ENCODE measurements around the gene MUS81. TPM values are rescaled to one million over a fixed set of nuclear protein-coding genes. Genes with fewer than 3 reads are reported as not detected.

MUS81 gene
- total and polyA plus RNA-seq, 2 of the 4 experiments (the other 2 are of a cell fraction), result 23.7 to 47.9 TPM

- H3K4me2 ChIP-seq (ENCODE audit: low read depth, low read length), result no peak overlapping the region
- H3K27me3 ChIP-seq (ENCODE audit: control insufficient read depth, insufficient read depth, low read length), result no peaks in the 10 kb centered on the region
- no TSS peak for BruUV-seq (replicated peaks)
- no peak overlapping the region for H2BK15ac ChIP-seq (ENCODE audit: low read depth, low read length)
- ATAC-seq (ENCODE audit: low read depth) (no peak), DNase-seq (no peak)
- peaks cover 79% of the 10 kb centered on the region for H4K20me1 ChIP-seq (ENCODE audit: insufficient read depth, low read length)
- no peak overlapping the region for H3K4me3 ChIP-seq (ENCODE audit: insufficient read depth, low read depth, low read length)
- no peak overlapping the region for H3K14ac ChIP-seq (replicated peaks; ENCODE audit: low read depth, low read length)
- H2BK5ac ChIP-seq (ENCODE audit: low read depth, low read length, poor library complexity, severe bottlenecking), result no peak overlapping the region
- H3K4ac ChIP-seq (ENCODE audit: low read depth, low read length), result no peak overlapping the region
- H2BK120ac ChIP-seq (ENCODE audit: low read depth, low read length), result no peak overlapping the region
- H3K9me3 ChIP-seq (ENCODE audit: control insufficient read depth, insufficient read depth, low read length), result no peaks in the 10 kb centered on the region
- H3K79me1 ChIP-seq (ENCODE audit: low read depth in 1 of 2, low read length in 2 of 2), result peaks cover 20 to 60% of the 10 kb centered on the region in 2 experiments
- POLR2A ChIA-PET (ENCODE audit: unreplicated experiment), result no interaction called here
- no peak overlapping the region for H2BK20ac ChIP-seq (ENCODE audit: low read depth, low read length)
- no peak overlapping the region for H2AK5ac ChIP-seq (ENCODE audit: low read depth, low read length)
- peaks cover 59% of the 10 kb centered on the region for H3K36me3 ChIP-seq (ENCODE audit: control insufficient read depth, insufficient read depth, low read length)
- H2AK9ac ChIP-seq (replicated peaks; ENCODE audit: low read depth, low read length, poor library complexity), result no peak overlapping the region
- in situ Hi-C loops (cut with MboI; ENCODE audit: low sequenced_read_pairs), result no loop called here
- no peak overlapping the region for H4K91ac ChIP-seq (ENCODE audit: insufficient read depth, low read depth, low read length)
- no peak overlapping the region for H3K56ac ChIP-seq (ENCODE audit: extremely low read depth, insufficient read depth, low read length)
- H4K8ac ChIP-seq (ENCODE audit: low read depth in 2 of 2, low read length in 2 of 2), result no peak overlapping the region
- CTCF ChIA-PET, result no interaction called here
- H3K9ac ChIP-seq (ENCODE audit: low read depth, low read length), result no peak overlapping the region
- WGBS, 2 experiments (ENCODE audit: extremely low coverage in 2 of 2, insufficient read length in 1 of 2), result 100% methylated on average over 1 of the region's 4 CpGs; no CpG with 5 or more reads in 1 of the 2 experiments
- no peak overlapping the region for H2AFZ ChIP-seq (replicated peaks; ENCODE audit: low read length, poor library complexity)
- H3K27ac ChIP-seq (ENCODE audit: insufficient read depth, low read length), result no peak overlapping the region
- dilution Hi-C loops (cut with HindIII; ENCODE audit: low sequenced_read_pairs, unreplicated experiment), result no loop called here
- no peak overlapping the region for H3K23ac ChIP-seq (ENCODE audit: low read depth, low read length)
- peaks cover 29% of the 10 kb centered on the region for H3K9me1 ChIP-seq (ENCODE audit: insufficient read depth, low read length)
- intact Hi-C loops (cut with micrococcal nuclease), result no loop called here
- H3K18ac ChIP-seq (ENCODE audit: low read depth, low read length), result no peak overlapping the region
- peaks cover 4% of the 10 kb centered on the region for H3K4me1 ChIP-seq (ENCODE audit: control insufficient read depth, insufficient read depth, low read length)
- TF ChIP-seq RAD21 (IDR thresholded peaks at IDR 0.05; ENCODE audit: low read length), result no peak
- no peak overlapping the region for H4K5ac ChIP-seq (ENCODE audit: low read depth, low read length)
These were observed 6.1 kb upstream of the MUS81 start for GRCh38 chr11:65854161-65854592.

Measured in IMR-90 (cell line).